Loucy (cell line): ENCODE data around the gene TMED10.
A peak's percentile ranks its signal among the peaks of the same experiment; 100 is the strongest.

Source experiments
- H2AFZ ChIP-seq: fragments of 200-600 bp; sonication (generic); 2 replicates; pipeline ENCODE4 v1.6.0; 2016; ENCODE audit warnings: antibody characterized with exemption, mild to moderate bottlenecking, low read length, moderate library complexity
- H3F3A ChIP-seq: fragments of 200-600 bp; 2 replicates; pipeline ENCODE4 v1.6.0; 2016; ENCODE audit warnings: antibody characterized with exemption, low read depth, mild to moderate bottlenecking
- H3K27me3 ChIP-seq: fragments of 200-600 bp; sonication (generic); 2 replicates; pipeline ENCODE4 v1.6.1; 2014; ENCODE audit warnings: low read length, mild to moderate bottlenecking; ENCODE audit not compliant: insufficient read depth, poor library complexity, severe bottlenecking
- H3K36me3 ChIP-seq: fragments of 200-600 bp; sonication (generic); 2 replicates; pipeline ENCODE4 v1.6.1; 2016; ENCODE audit warnings: low read length; ENCODE audit not compliant: insufficient read depth
- H3K4me1 ChIP-seq: fragments of 200-600 bp; sonication (generic); 2 replicates; pipeline ENCODE4 v1.5.1; 2014; ENCODE audit warnings: low read length, mild to moderate bottlenecking; ENCODE audit not compliant: insufficient read depth, poor library complexity, severe bottlenecking
- H3K4me2 ChIP-seq: fragments of 200-600 bp; sonication (generic); 2 replicates; pipeline ENCODE4 v1.6.0; 2014; ENCODE audit warnings: antibody characterized with exemption, low read length, low read depth, mild to moderate bottlenecking; ENCODE audit not compliant: poor library complexity, severe bottlenecking
- H3K4me3 ChIP-seq: fragments of 200-600 bp; sonication (generic); 2 replicates; pipeline ENCODE4 v1.5.1; 2014; ENCODE audit warnings: low read length, mild to moderate bottlenecking, mixed read lengths; ENCODE audit not compliant: poor library complexity, severe bottlenecking
- H3K79me2 ChIP-seq: fragments of 200-600 bp; sonication (generic); 2 replicates; pipeline ENCODE4 v1.6.1; 2014; ENCODE audit warnings: low read length; ENCODE audit not compliant: insufficient read depth
- H3K9ac ChIP-seq: fragments of 200-600 bp; sonication (generic); 2 replicates; pipeline ENCODE4 v1.6.0; 2014; ENCODE audit warnings: mild to moderate bottlenecking, low read depth, low read length, moderate library complexity; ENCODE audit not compliant: poor library complexity, severe bottlenecking
- H3K9me2 ChIP-seq: fragments of 200-600 bp; sonication (generic); replicated peaks from 2 replicates; pipeline ENCODE4 v1.6.1; 2016; ENCODE audit warnings: low read depth, low read length, mixed read lengths
- H3K9me3 ChIP-seq: fragments of 200-600 bp; sonication (generic); 2 replicates; pipeline ENCODE4 v1.6.1; 2014; ENCODE audit warnings: mild to moderate bottlenecking, antibody characterized with exemption, low read length, low read depth; ENCODE audit not compliant: insufficient read depth
- H4K20me1 ChIP-seq: fragments of 200-600 bp; sonication (generic); 2 replicates; pipeline ENCODE4 v1.6.0; 2014; ENCODE audit warnings: antibody characterized with exemption, low read length, mild to moderate bottlenecking; ENCODE audit not compliant: insufficient read depth, poor library complexity, severe bottlenecking
- EZH2phosphoT487 ChIP-seq: fragments of 200-600 bp; IDR thresholded peaks from 2 replicates; pipeline ENCODE4 v1.6.1; 2018; ENCODE audit warnings: antibody characterized with exemption, mild to moderate bottlenecking, moderate library complexity, borderline replicate concordance
- TF ChIP-seq, protein P1 (sequence below): fragments of 200-600 bp; sonication (generic); conservative IDR thresholded peaks from 2 replicates; pipeline ENCODE4 v1.5.1; 2014; ENCODE audit warnings: mild to moderate bottlenecking, antibody characterized with exemption, low read length

TMED10 gene

DNA sequence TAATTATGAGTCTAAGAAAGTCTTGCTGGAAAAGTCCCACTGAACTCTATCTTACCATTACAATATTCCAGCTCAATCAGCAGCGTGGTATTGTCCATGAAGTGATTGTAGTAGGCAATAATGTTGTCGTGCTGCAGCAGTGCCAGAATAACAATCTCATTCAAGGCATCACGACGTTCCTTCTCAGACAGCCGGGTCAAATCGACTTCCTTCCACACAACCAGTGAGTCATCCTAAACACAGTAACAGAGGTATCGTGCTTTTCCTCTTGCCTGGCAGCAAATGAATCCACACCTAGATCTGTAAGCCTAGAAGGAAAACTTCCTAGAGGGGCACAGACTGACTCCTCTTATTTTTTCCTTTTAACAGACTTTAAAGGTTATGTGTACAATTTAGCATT lies 52.4 kb downstream of the TMED10 start:
- Histone ChIP-seq H3K9me3 (no peaks in the 10 kb centered on the region), H3K9ac (no peak overlapping the region), H3K79me2 (peaks cover 38% of the 10 kb centered on the region), H3K27me3 (no peaks in the 10 kb centered on the region), H3K4me3 (no peak overlapping the region), H3K4me1 (peaks cover 34% of the 10 kb centered on the region), H4K20me1 (peaks cover 15% of the 10 kb centered on the region), H3K36me3 (0 out of 2 replicates have a peak, but pooled peaks cover 2% of the 10 kb centered on the region), H3K4me2 (peak overlapping the region; percentile 94), H3K9me2 (no peaks in the 10 kb centered on the region), H2AFZ (no peak overlapping the region), H3F3A (no peaks in the 10 kb centered on the region)
- no peak for TF ChIP-seq EZH2phosphoT487
- TF ChIP-seq, protein P1, sequence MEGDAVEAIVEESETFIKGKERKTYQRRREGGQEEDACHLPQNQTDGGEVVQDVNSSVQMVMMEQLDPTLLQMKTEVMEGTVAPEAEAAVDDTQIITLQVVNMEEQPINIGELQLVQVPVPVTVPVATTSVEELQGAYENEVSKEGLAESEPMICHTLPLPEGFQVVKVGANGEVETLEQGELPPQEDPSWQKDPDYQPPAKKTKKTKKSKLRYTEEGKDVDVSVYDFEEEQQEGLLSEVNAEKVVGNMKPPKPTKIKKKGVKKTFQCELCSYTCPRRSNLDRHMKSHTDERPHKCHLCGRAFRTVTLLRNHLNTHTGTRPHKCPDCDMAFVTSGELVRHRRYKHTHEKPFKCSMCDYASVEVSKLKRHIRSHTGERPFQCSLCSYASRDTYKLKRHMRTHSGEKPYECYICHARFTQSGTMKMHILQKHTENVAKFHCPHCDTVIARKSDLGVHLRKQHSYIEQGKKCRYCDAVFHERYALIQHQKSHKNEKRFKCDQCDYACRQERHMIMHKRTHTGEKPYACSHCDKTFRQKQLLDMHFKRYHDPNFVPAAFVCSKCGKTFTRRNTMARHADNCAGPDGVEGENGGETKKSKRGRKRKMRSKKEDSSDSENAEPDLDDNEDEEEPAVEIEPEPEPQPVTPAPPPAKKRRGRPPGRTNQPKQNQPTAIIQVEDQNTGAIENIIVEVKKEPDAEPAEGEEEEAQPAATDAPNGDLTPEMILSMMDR, result no peak

DNA sequence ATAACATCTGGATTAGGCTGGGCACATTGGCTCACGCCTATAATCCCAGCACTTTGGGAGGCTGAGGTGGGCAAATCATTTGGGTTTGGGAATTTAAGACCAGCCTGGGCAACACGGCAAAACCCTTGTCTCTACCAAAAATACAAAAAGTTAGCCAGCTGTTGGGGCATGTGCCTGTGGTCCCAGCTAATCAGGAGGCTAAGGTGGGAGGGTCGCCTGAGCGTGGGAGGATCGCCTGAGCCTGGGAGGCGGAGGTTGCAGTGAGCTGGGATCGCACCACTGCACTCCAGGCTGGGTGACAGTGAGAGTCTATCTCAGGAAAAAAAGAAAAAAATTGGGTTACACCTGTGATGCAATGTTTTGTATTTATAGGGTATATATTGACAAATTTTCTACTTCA lies 54.9 kb downstream of the TMED10 start:
- Histone ChIP-seq H3K4me3 (no peak overlapping the region), H3K4me1 (peaks cover 27% of the 10 kb centered on the region), H3K9me2 (no peaks in the 10 kb centered on the region), H2AFZ (no peak overlapping the region), H3K4me2 (no peak overlapping the region), H3K9me3 (no peaks in the 10 kb centered on the region), H3F3A (no peaks in the 10 kb centered on the region), H3K79me2 (peaks cover 19% of the 10 kb centered on the region), H3K27me3 (no peaks in the 10 kb centered on the region), H4K20me1 (peaks cover 15% of the 10 kb centered on the region), H3K9ac (no peak overlapping the region), H3K36me3 (peaks cover 14% of the 10 kb centered on the region; the same call in 1 of the 2 replicates)
- no peak for TF ChIP-seq EZH2phosphoT487
- TF ChIP-seq, protein P1, result no peak

DNA sequence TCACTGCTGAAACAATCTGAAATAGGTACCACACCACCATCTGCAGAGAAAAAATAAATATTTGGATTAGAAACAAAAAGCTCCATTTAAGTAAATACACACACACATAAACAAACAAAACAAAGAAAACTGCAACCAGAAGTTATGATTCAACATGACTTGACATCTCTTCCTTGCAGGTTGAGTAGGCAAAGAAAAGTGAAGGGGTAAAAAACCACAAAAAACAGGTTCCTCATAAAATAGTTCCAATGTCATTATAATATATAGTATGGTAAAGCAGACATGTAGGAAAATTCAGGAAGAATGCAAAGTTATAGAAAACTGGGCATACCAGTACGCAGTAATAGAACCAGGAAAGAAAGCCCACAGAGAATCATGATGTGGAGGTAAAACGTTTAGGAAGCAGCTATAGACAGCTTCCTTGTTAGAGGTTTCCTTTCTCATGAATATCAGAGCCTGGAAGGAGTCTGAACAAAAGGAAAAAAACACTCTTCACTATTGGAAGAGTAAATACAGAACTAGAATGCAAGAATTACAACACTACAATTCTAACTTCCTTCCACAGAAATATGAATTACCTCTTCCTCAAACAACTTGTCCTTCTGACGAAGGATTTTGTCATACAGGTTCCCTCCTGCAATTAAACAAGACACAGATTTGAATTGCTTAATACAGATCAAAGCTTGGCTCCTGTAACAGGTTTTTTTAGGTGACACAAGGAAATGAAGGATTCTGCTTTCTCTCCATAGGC lies 55.7 kb downstream of the TMED10 start:
- Histone ChIP-seq H3K4me2 (no peak overlapping the region), H3K36me3 (peaks cover 14% of the 10 kb centered on the region; the same call in 1 of the 2 replicates), H3K9me3 (no peaks in the 10 kb centered on the region), H3K9me2 (no peaks in the 10 kb centered on the region), H3K9ac (no peak overlapping the region), H2AFZ (no peak overlapping the region), H3K27me3 (no peaks in the 10 kb centered on the region), H3F3A (no peaks in the 10 kb centered on the region), H3K4me3 (no peak overlapping the region), H3K4me1 (peaks cover 21% of the 10 kb centered on the region), H4K20me1 (peaks cover 9% of the 10 kb centered on the region), H3K79me2 (peaks cover 11% of the 10 kb centered on the region)
- TF ChIP-seq, protein P1, result no peak
- TF ChIP-seq EZH2phosphoT487, result no peak
